Immature natural killer cell (primary cell): Measurements from ENCODE around the gene GLYR1. TPM values are rescaled to one million over a fixed set of nuclear protein-coding genes. Genes with fewer than 3 reads are reported as not detected.

Experiments used
- DNase-seq, 3 donors: peaks; one replicate each; pipeline ENCODE4 v3.0.0; 2022; ENCODE audit warnings: mixed read lengths in 1 of 3
- H3K27ac Mint-ChIP-seq, 6 donors: one replicate each; pipeline ENCODE4 v1.8.0; 2020; ENCODE audit warnings: mixed read lengths in 6 of 6, mild to moderate bottlenecking in 5 of 6, inconsistent platforms in 4 of 6, moderate library complexity in 3 of 6
- H3K27me3 Mint-ChIP-seq, 3 donors: one replicate each; pipeline ENCODE4 v1.8.0; 2020 to 2021; ENCODE audit warnings: low read depth in 3 of 3, mild to moderate bottlenecking in 3 of 3, mixed read lengths in 3 of 3, moderate library complexity in 3 of 3, inconsistent platforms in 1 of 3
- H3K36me3 Mint-ChIP-seq, 3 donors: one replicate each; pipeline ENCODE4 v1.8.0; 2020; ENCODE audit warnings: mixed read lengths in 3 of 3, inconsistent platforms in 2 of 3, mild to moderate bottlenecking in 2 of 3
- H3K4me1 Mint-ChIP-seq, 2 donors: one replicate each; pipeline ENCODE4 v1.8.0; 2020; ENCODE audit warnings: inconsistent platforms in 2 of 2, mild to moderate bottlenecking in 2 of 2, mixed read lengths in 2 of 2, moderate library complexity in 1 of 2
- H3K4me3 Mint-ChIP-seq, 5 donors: one replicate each; pipeline ENCODE4 v1.8.0; 2020; ENCODE audit warnings: mild to moderate bottlenecking in 5 of 5, mixed read lengths in 5 of 5, inconsistent platforms in 3 of 5, moderate library complexity in 3 of 5
- H3K9me3 Mint-ChIP-seq, 6 donors: one replicate each; pipeline ENCODE4 v1.8.0; 2020; ENCODE audit warnings: mild to moderate bottlenecking in 6 of 6, mixed read lengths in 6 of 6, inconsistent platforms in 4 of 6, moderate library complexity in 3 of 6
- polyA plus RNA-seq, 3 donors: library from polyadenylated mRNA; unstranded; fragments of 300-500 nt; fragmentation: Illumina TruSeq; gene quantifications; one replicate each; pipeline ENCODE4 v1.2.3, GENCODE V29; 2021

Gene GLYR1
- polyA plus RNA-seq, 3 donors from 2014 or later, result 26.0 to 50.2 (median 27.9) TPM

DNA sequence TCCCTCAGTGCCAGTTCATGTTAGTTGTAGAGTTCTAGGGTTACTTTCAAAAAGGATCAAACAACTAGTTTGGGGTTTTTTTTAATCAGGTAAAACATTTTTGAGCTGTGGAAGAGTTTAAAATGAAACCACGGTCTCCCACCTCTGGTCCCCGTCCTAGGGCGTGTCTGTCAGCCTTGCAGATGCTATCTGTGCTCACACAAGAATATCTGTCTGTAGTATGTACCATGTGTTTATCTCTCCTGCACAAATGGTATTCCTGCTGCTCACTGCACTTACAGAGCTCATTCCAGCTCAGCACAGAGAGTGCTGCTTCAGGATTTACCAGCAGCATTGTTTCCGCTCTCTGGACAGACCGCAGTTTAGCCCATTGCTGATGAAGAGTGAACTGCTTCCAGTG lies 39.1 kb upstream of the GLYR1 start:
- H3K9me3 Mint-ChIP-seq, result no peaks in the 10 kb centered on the region
- no peak overlapping the region for H3K4me3 Mint-ChIP-seq
- peak overlapping the region in 1 of 6 donors; percentile 58 for H3K27ac Mint-ChIP-seq
- H3K27me3 Mint-ChIP-seq, result no peaks in the 10 kb centered on the region
- DNase-seq, result no peak
- H3K36me3 Mint-ChIP-seq, result peaks cover 20 to 44% (median 23%) of the 10 kb centered on the region in 3 donors
- H3K4me1 Mint-ChIP-seq, result peaks cover 0 to 2% of the 10 kb centered on the region in 2 donors

DNA sequence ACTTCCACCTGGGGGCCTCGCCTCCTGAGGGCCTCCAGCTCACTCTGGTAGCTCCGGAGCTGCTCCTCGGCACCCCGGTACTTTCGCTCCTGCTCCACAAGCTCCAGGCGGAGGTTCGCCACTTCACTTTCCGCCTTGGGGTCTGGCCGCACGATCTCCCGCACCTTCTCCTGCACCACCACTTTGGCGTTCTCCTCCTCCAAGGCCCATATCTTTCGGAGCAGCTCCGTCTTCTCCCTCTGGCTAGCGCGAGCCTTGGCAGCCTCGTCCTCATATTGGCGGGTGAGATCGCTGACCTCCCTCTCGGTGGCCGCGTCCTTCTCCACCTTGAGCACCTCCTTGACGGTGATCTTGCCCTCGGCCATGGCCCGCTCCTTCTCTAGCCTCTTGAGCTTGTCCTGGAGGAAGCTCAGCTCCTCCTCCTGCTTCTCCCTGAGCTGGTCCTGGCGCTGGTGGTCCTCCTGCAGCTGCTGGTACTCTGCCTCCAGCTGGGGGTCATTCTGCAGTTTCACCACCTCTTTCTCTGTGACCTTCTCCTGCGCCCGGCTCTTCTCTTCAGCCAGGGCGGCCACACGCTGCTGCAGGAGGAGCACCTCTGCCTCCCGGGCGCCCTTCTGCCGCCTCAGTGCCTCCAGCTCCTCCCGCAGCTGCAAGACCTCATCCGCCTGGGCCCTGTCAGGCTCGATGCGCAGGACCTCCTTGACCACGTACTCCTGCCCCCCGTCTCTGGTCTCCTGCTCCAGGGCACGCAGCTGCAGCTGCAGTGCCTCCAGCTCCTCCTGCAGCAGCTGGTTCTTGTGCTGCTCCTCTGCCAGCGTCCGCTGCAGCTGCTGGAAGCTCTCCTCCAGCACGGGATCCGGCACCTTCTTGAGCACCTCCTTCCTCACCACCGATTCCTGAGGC lies 38.1 kb upstream of the GLYR1 start:
- H3K4me1 Mint-ChIP-seq, result peaks cover 0 to 2% of the 10 kb centered on the region in 2 donors
- H3K27ac Mint-ChIP-seq, result no peak overlapping the region
- peaks cover 23 to 49% (median 24%) of the 10 kb centered on the region in 3 donors for H3K36me3 Mint-ChIP-seq
- no peak for DNase-seq
- peak overlapping the region in 1 of 5 donors; percentile 19 for H3K4me3 Mint-ChIP-seq
- H3K9me3 Mint-ChIP-seq, result no peaks in the 10 kb centered on the region
- no peaks in the 10 kb centered on the region for H3K27me3 Mint-ChIP-seq

DNA sequence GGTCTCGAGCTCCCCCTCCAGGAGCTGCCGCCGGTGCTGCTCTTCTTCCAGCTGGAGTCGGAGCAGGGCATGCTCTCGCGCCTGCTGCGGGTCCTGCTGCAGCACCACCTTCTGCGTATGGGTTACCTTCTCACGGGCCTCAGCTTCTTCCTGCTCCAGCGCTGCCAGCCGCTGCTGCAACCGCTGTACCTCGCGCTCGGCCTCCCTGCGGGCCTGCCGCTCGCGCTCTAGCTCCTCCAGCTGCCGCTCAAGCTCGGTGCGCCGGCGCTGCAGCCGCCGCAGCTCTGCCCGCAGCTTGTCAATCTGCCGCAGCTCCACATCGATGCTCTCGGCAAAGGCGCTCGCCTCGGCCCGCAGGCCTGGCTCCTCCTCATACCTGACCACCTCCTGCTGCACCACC lies 37.1 kb upstream of the GLYR1 start:
- no peak overlapping the region for H3K4me3 Mint-ChIP-seq
- peaks cover 23 to 52% (median 24%) of the 10 kb centered on the region in 3 donors for H3K36me3 Mint-ChIP-seq
- peaks cover 0 to 2% of the 10 kb centered on the region in 2 donors for H3K4me1 Mint-ChIP-seq
- no peaks in the 10 kb centered on the region for H3K9me3 Mint-ChIP-seq
- no peak for DNase-seq
- no peaks in the 10 kb centered on the region for H3K27me3 Mint-ChIP-seq
- peak overlapping the region in 1 of 6 donors; percentile 49 for H3K27ac Mint-ChIP-seq

DNA sequence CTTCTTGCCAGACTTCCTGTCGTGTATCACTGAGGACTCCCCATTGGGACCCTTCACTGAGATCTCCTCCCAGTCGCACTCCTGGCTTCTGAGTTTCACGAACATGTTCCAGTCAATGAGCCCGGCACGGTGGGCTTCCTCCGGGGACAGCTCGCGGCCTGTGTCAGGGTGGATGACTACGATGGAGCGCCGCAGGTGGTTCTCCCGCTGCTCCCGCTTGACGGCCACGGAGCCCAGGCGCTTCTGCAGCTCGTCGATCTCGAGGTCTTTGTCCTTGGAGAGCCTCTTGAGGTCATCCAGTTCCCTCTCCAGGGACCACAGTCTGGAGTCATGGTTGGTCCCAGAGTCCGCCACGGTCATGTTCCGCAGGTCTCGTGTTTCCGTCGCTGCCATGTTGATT lies 36.4 kb upstream of the GLYR1 start:
- peaks cover 0 to 2% of the 10 kb centered on the region in 2 donors for H3K4me1 Mint-ChIP-seq
- H3K27me3 Mint-ChIP-seq, result no peaks in the 10 kb centered on the region
- no peaks in the 10 kb centered on the region for H3K9me3 Mint-ChIP-seq
- no peak for DNase-seq
- peaks cover 27 to 57% (median 28%) of the 10 kb centered on the region in 3 donors for H3K36me3 Mint-ChIP-seq
- no peak overlapping the region for H3K4me3 Mint-ChIP-seq
- no peak overlapping the region for H3K27ac Mint-ChIP-seq

DNA sequence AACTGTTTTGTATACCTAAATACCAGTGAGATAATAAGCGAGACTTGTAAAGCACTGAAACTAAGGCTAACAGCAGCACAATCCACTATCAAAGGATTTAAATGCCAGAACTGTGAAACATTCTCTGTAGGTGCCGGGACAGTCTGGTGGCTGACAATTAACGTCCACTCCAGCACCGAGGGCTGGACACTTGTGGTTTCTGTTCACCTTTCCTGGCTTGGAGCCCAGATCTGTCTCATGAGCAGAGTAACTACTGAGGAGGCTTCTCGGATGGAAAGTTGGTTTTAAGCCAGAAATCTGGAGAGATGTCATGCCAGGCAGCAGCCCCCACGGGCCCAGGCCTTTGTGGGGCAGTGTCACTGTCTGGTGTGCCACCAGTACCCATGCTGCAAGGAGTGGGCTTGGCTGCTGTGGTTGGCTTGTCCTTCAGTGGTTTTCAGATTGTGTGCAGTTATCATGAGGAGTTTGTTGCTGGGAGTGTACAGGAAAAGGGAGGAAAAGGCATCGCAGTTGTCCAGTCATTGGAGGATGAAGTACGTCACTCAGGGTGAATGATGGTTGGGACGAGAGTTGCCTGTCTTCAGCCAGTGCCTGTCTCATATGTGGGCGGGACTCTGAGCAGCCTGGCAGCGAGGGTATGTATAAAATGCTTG lies 35.7 kb upstream of the GLYR1 start:
- peak overlapping the region in 1 of 6 donors; percentile 0 for H3K27ac Mint-ChIP-seq
- H3K4me1 Mint-ChIP-seq, result peaks cover 0 to 2% of the 10 kb centered on the region in 2 donors
- H3K9me3 Mint-ChIP-seq, result no peaks in the 10 kb centered on the region
- H3K36me3 Mint-ChIP-seq, result peaks cover 27 to 57% (median 31%) of the 10 kb centered on the region in 3 donors
- no peak for DNase-seq
- H3K27me3 Mint-ChIP-seq, result no peaks in the 10 kb centered on the region
- H3K4me3 Mint-ChIP-seq, result no peak overlapping the region

DNA sequence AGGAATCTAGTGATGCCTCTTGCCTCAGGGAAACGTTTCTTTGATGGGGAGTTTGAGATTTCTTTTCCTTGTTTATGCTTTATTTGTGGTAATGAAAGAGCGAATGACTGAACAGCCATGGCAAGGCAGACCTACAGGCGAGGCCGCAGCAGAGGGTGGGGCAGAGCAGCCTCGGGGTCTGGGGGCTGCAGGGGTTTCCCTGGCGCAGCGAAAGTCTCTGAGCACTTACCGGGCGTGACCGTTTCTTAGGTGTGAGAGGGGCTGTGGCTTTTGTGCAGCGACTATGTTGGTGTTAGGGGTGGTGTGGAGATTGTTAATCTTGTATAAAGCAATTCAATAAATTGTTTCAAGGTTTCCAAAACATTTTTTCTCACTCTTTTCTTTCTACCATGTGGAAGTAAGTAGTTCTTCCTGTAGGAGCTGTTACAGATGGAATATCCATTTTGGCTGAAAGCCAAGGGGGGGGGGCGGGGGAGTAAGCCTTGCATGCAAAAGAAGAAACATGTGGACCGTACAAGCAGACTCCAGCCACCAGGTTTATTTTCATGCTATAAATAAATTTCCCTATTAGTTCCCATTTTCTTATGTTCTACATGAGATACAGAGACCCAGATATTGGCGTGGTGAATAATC lies 35.0 kb upstream of the GLYR1 start:
- Mint-ChIP-seq H3K9me3 (no peaks in the 10 kb centered on the region), H3K27ac (no peak overlapping the region), H3K27me3 (peaks cover 0 to 2% (median 0%) of the 10 kb centered on the region in 3 donors), H3K4me3 (no peak overlapping the region), H3K4me1 (peaks cover 0 to 2% of the 10 kb centered on the region in 2 donors), H3K36me3 (peaks cover 31 to 61% (median 31%) of the 10 kb centered on the region in 3 donors)
- DNase-seq, result no peak

DNA sequence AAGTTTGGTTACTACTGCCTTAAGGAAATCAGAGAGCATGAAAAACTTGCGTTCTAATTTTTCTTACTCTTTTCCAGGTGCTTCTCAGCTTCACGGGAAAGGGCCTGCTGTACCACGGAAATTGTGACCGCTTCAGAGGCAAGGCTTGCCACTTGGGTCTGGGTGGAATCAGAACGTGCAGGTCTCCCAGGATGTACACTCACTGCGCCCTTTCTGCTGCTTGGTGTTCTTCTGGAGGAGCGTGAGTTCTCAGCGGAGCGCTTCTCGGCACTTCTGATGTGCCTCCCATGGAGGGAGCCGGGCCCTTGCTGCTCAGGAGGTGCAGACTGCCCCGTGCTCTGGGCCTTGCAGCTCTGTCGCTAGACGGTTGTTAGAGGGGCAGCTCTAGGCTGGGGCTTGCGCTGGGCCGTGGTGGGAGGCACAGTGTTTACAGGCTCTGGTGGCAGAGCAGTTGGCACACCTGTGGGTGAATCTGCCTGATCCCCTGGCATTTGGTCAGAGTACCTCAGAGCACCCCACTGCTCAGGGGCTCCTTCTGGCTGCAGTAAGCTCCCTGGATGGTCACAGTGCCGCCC lies 33.0 kb upstream of the GLYR1 start:
- Mint-ChIP-seq H3K4me3 (no peak overlapping the region), H3K36me3 (peaks cover 28 to 55% (median 32%) of the 10 kb centered on the region in 3 donors), H3K4me1 (no peaks in the 10 kb centered on the region), H3K27me3 (peaks cover 0 to 2% (median 0%) of the 10 kb centered on the region in 3 donors), H3K27ac (no peak overlapping the region), H3K9me3 (no peaks in the 10 kb centered on the region)
- no peak for DNase-seq

DNA sequence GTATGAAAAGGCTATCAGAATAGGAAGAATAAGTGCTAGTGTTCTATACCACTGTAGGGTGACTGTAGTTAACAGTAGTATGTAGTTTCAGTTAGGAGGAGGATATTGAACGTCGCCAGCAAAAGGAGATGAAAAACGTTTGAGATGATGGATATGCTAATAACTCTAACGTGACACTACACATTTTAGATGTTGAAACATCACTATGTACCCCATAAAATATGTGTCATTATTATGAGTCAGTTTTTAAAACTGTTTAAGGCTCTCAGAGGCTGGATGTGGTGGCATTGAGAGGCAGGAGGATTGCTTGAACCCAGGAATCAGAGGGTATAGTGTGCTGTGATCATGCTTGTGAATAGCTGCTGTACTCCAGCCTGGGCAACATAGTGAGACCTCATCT lies 32.0 kb upstream of the GLYR1 start:
- Mint-ChIP-seq H3K9me3 (no peaks in the 10 kb centered on the region), H3K27me3 (peaks cover 0 to 2% (median 0%) of the 10 kb centered on the region in 3 donors), H3K4me3 (no peak overlapping the region), H3K36me3 (peaks cover 24 to 51% (median 25%) of the 10 kb centered on the region in 3 donors), H3K27ac (peak overlapping the region in 1 of 6 donors; percentile 36), H3K4me1 (no peaks in the 10 kb centered on the region)
- no peak for DNase-seq

DNA sequence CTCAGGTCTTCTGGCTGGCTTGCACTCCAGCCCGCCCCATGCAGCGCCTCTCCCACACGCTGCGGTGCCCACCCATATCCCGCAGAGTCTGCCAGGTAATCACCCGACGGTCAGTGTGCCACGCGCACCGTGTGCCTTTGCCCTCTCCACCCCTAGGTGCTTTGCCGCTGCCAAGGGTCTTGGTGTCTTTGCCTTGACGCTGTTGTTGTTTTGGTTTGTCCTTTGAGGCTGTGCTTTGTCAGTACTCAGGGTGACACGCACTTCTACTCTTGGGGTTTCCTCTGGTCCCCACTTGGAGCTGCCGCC lies 30.2 kb upstream of the GLYR1 start:
- Mint-ChIP-seq H3K36me3 (peaks cover 22 to 48% (median 25%) of the 10 kb centered on the region in 3 donors), H3K27me3 (peaks cover 0 to 2% (median 0%) of the 10 kb centered on the region in 3 donors), H3K4me1 (no peaks in the 10 kb centered on the region), H3K4me3 (no peak overlapping the region), H3K9me3 (no peaks in the 10 kb centered on the region), H3K27ac (no peak overlapping the region)
- no peak for DNase-seq

DNA sequence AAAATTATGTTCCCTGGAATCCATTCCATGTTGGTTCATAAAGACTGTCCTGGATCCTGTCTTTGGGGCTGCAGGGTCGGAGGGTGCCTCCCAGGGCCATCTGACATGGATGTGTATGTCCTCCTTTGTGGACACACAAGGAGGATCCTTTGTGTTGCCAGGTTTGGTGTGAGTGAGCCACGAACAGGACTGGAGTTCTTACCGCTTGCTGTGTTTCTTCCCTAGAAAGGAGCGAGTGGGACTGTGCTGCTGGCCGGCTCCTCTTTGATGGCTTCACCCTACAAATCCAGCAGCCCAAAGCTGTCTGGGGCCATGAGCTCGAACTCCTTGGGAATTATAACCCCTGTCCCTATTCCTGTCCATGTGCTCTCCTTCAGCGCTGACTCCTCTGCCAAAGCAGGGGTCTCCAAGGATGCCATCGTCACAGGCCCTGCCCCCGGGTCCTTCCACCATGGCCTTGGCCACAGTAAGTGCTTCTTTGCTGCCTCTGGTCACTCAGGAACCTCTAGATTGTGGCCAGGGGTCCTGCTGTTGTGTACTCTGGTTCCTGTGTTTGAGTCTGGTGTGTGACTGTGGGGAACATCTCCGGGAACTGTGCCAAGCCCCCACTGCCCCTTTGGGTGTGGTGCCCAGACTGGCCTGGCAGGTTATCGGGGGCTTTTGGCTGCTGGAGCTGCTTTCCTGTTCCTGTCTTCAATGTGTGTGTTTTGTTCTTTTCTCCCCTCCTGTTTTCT lies 29.7 kb upstream of the GLYR1 start:
- Mint-ChIP-seq H3K4me1 (peaks cover 3 to 4% of the 10 kb centered on the region in 2 donors), H3K36me3 (peaks cover 24 to 47% (median 25%) of the 10 kb centered on the region in 3 donors), H3K27ac (no peak overlapping the region), H3K4me3 (no peak overlapping the region), H3K27me3 (peaks cover 0 to 2% (median 0%) of the 10 kb centered on the region in 3 donors), H3K9me3 (no peaks in the 10 kb centered on the region)
- no peak for DNase-seq

DNA sequence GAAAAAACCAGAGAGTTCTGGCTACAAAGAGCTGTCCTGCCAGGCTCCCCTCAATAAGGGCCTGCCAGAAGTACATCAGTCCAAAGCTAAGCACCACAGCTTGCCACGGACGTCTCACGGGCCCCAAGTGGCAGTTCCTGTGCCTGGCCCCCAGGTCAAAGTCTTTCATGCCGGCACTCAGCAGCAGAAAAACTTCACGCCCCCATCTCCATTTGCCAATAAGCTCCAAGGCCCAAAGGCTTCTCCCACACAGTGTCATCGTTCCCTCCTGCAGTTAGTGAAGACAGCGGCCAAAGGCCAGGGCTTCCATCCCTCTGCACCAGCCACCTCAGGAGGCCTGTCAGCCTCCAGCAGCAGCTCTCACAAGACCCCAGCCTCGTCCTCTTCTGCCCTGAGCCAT lies 27.6 kb upstream of the GLYR1 start:
- H3K36me3 Mint-ChIP-seq, result peaks cover 31 to 52% (median 31%) of the 10 kb centered on the region in 3 donors
- peaks cover 0 to 2% (median 0%) of the 10 kb centered on the region in 3 donors for H3K27me3 Mint-ChIP-seq
- H3K4me1 Mint-ChIP-seq, result peaks cover 9 to 15% of the 10 kb centered on the region in 2 donors
- no peak overlapping the region for H3K27ac Mint-ChIP-seq
- no peak overlapping the region for H3K4me3 Mint-ChIP-seq
- no peak for DNase-seq
- H3K9me3 Mint-ChIP-seq, result no peaks in the 10 kb centered on the region

DNA sequence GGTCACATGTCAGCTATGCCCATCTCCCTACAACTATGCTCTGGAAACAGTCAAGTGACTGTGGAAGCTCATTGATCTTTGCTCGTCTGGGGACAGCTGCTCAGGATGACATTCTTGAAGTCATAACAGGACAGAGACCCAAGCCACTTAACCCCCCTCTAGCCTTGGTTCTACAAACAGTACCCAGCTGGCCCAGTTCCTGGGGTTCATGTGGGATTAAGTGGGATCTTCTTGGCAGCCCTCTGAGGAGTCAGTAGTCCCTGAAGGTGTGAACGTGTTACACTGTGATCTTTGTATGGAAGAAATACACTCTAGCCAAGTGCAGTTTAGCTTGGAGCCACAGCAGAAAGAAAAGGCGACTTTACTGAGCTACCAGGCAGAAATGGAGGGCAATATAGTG lies 26.0 kb upstream of the GLYR1 start:
- H3K27me3 Mint-ChIP-seq, result peaks cover 0 to 4% (median 3%) of the 10 kb centered on the region in 3 donors
- peaks cover 24 to 59% (median 26%) of the 10 kb centered on the region in 3 donors for H3K36me3 Mint-ChIP-seq
- peaks cover 18 to 25% of the 10 kb centered on the region in 2 donors for H3K4me1 Mint-ChIP-seq
- no peaks in the 10 kb centered on the region for H3K9me3 Mint-ChIP-seq
- no peak overlapping the region for H3K4me3 Mint-ChIP-seq
- H3K27ac Mint-ChIP-seq, result peak overlapping the region in 1 of 6 donors; percentile 27
- DNase-seq, result no peak

DNA sequence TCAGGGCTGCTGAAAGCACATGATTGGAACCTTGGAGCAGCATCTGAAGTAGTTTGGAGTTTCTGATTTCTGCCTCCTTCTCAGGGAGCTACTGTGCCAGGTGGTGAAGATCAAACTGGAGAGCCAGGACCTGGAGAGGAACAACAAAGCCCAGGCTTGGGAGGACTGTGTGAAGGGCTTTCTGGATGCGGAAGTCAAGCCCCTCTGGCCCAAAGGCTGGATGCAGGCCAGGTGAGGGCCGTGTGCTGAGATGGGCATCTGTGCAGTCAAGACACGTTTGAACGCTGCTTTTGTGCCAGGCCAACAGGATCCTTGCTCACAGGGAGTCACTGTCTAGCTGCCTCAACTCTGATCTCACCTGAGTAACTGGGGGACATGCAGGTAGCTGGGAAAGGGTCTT lies 24.0 kb upstream of the GLYR1 start:
- H3K27ac Mint-ChIP-seq, result peak overlapping the region in 3 of 6 donors; percentile 1 to 61 (median 35)
- H3K4me3 Mint-ChIP-seq, result no peak overlapping the region
- peaks cover 22 to 54% (median 24%) of the 10 kb centered on the region in 3 donors for H3K36me3 Mint-ChIP-seq
- peaks cover 1 to 3% (median 2%) of the 10 kb centered on the region in 3 donors for H3K27me3 Mint-ChIP-seq
- no peak for DNase-seq
- no peaks in the 10 kb centered on the region for H3K9me3 Mint-ChIP-seq
- peaks cover 19 to 40% of the 10 kb centered on the region in 2 donors for H3K4me1 Mint-ChIP-seq
